IMR-90 (cell line): ENCODE results near the gene TTYH3.

Source experiments
- CEBPB ChIP-seq: IDR thresholded peaks from 2 replicates; pipeline ENCODE4 v1.6.1; 2012; ENCODE audit warnings: low read depth, low read length, improper control_type of control experiment
- CHD1 ChIP-seq: IDR thresholded peaks from 2 replicates; pipeline ENCODE4 v1.6.1; 2012; ENCODE audit warnings: low read depth, low read length, improper control_type of control experiment
- CTCF ChIP-seq: conservative IDR thresholded peaks from 2 replicates; pipeline ENCODE4 v1.5.1; 2012; ENCODE audit warnings: mild to moderate bottlenecking, low read depth, low read length, improper control_type of control experiment
- ELK1 ChIP-seq: fragments of 150-350 bp; IDR thresholded peaks from 2 replicates; pipeline ENCODE4 v1.6.1; 2016; ENCODE audit warnings: low read depth, mild to moderate bottlenecking, low read length, moderate library complexity, borderline replicate concordance
- MXI1 ChIP-seq: IDR thresholded peaks from 2 replicates; pipeline ENCODE4 v1.6.1; 2012; ENCODE audit warnings: low read depth, mild to moderate bottlenecking, low read length, moderate library complexity, borderline replicate concordance
- POLR2A ChIP-seq: IDR thresholded peaks from 2 replicates; pipeline ENCODE4 v1.6.1; 2012; ENCODE audit warnings: mild to moderate bottlenecking, low read depth, low read length

GRCh38 chr7:2705371-2706096 is 73.7 kb downstream of the TTYH3 start:
- no peak for TF ChIP-seq CTCF
- TF ChIP-seq MXI1: no peak
- TF ChIP-seq ELK1: no peak
- no peak for TF ChIP-seq CEBPB
- no peak for TF ChIP-seq CHD1
- TF ChIP-seq POLR2A: no peak
